K562 (cell line): ENCODE results near the gene LATS2. TPM values are rescaled to one million over a fixed set of nuclear protein-coding genes. Genes with fewer than 3 reads are reported as not detected.

Source experiments
- ARID1B ChIP-seq: fragments of 450-650 bp; IDR thresholded peaks from 2 replicates; pipeline ENCODE4 v1.6.1; 2016; ENCODE audit warnings: antibody characterized with exemption, mild to moderate bottlenecking, inconsistent platforms
- BDP1 ChIP-seq: IDR thresholded peaks from 3 replicates; pipeline ENCODE4 v1.6.1; 2011; ENCODE audit not compliant: insufficient read length, insufficient read depth
- KDM1A ChIP-seq, 2 experiments: fragments of 450-650 bp; IDR thresholded peaks; 2 replicates each; pipeline ENCODE4 v1.6.1; 2016; ENCODE audit warnings: mild to moderate bottlenecking in 2 of 2
- KHSRP ChIP-seq: fragments of 450-650 bp; IDR thresholded peaks from 2 replicates; pipeline ENCODE4 v1.6.1; 2017
- TEAD1 ChIP-seq, 2 experiments: fragments of 450-650 bp in 1 of 2; sonication (generic) in 1 of 2; formaldehyde crosslinking; IDR thresholded peaks; 2 replicates each; pipeline versions ENCODE4 v1.4.0 to v1.8.0; 2020 to 2022; ENCODE audit warnings: mild to moderate bottlenecking in 2 of 2, missing genetic modification reagents in 1 of 2
- WHSC1 ChIP-seq: IDR thresholded peaks from one replicate; pipeline ENCODE4 v1.6.1; 2012; ENCODE audit warnings: low read length, control low read depth, inconsistent platforms
- ZFP30 ChIP-seq: fragments of 250-450 bp; sonication (Bioruptor Pico); IDR thresholded peaks from 2 replicates; pipeline ENCODE4 v1.8.0; 2022; ENCODE audit warnings: moderate library complexity, mild to moderate bottlenecking, inconsistent platforms, borderline replicate concordance
- ZNF518B ChIP-seq: fragments of 250-450 bp; sonication (Bioruptor Pico); IDR thresholded peaks from 2 replicates; pipeline ENCODE4 v1.5.0; 2021; ENCODE audit warnings: mild to moderate bottlenecking, moderate library complexity
- polyA plus RNA-seq, 8 experiments: library from polyadenylated mRNA; depleted of rRNA in 4 of 8; stranded (reverse) in 5 of 8; unstranded in 3 of 8; fragments of >200 nt; fragmentation: Nextera tagmentation in 2 of 8; fragmentation: Illumina TruSeq in 1 of 8; extraction: Ambion mirVana in 2 of 8; extraction: Trizol in 1 of 8; gene quantifications; 2 replicates each; pipeline versions ENCODE4 v1.2.1 to v1.2.3, GENCODE V29; 2011 to 2014; ENCODE audit warnings: inconsistent platforms in 1 of 8, missing spikeins in 1 of 8
- total RNA-seq, 7 experiments: library from RNA; depleted of rRNA in 6 of 7; stranded (reverse); fragments of >200 nt in 6 of 7; fragmentation: Illumina TruSeq in 2 of 7; extraction: Trizol in 2 of 7; gene quantifications; 2 replicates each; pipeline versions ENCODE4 v1.2.1 to v1.2.3, GENCODE V29; 2011 to 2021; ENCODE audit warnings: low replicate concordance in 1 of 7
- TF ChIP-seq, protein P1 (sequence below): fragments of 450-650 bp; IDR thresholded peaks from 2 replicates; pipeline ENCODE4 v1.6.1; 2017; ENCODE audit warnings: antibody characterized with exemption, mild to moderate bottlenecking

LATS2 gene
- total and polyA plus RNA-seq, 9 of the 15 experiments (the other 6 are each of a cell fraction or from before 2014, with no cell fraction given) = 0.18 to 3.7 (median 0.76) TPM

DNA sequence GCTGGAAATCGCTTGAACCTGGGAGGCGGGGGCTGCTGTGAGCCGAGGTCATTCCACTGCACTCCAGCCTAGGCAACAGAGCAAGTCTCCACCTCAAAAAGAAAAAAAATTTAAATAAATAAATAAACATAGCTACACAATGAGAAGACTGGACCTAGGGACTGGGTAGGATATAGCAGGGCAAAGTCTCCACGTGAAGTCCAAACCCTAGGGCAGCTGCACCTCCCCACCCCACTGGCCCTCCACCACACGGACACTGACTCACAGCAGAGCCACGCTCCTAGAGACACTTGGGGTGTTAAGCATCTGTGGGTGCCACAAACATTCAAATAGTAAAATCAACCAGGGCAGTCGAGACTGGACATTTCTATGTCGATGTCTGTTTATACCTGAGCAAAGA is 7.1 kb downstream of the LATS2 start (continued):
- TF ChIP-seq, protein P1, sequence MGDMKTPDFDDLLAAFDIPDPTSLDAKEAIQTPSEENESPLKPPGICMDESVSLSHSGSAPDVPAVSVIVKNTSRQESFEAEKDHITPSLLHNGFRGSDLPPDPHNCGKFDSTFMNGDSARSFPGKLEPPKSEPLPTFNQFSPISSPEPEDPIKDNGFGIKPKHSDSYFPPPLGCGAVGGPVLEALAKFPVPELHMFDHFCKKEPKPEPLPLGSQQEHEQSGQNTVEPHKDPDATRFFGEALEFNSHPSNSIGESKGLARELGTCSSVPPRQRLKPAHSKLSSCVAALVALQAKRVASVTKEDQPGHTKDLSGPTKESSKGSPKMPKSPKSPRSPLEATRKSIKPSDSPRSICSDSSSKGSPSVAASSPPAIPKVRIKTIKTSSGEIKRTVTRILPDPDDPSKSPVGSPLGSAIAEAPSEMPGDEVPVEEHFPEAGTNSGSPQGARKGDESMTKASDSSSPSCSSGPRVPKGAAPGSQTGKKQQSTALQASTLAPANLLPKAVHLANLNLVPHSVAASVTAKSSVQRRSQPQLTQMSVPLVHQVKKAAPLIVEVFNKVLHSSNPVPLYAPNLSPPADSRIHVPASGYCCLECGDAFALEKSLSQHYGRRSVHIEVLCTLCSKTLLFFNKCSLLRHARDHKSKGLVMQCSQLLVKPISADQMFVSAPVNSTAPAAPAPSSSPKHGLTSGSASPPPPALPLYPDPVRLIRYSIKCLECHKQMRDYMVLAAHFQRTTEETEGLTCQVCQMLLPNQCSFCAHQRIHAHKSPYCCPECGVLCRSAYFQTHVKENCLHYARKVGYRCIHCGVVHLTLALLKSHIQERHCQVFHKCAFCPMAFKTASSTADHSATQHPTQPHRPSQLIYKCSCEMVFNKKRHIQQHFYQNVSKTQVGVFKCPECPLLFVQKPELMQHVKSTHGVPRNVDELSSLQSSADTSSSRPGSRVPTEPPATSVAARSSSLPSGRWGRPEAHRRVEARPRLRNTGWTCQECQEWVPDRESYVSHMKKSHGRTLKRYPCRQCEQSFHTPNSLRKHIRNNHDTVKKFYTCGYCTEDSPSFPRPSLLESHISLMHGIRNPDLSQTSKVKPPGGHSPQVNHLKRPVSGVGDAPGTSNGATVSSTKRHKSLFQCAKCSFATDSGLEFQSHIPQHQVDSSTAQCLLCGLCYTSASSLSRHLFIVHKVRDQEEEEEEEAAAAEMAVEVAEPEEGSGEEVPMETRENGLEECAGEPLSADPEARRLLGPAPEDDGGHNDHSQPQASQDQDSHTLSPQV = no peak
- no peak for TF ChIP-seq ZFP30 (CRISPR knock-in tag)
- no peak for TF ChIP-seq ARID1B
- TF ChIP-seq KDM1A (IDR thresholded peaks at IDR 0.05) = no peak
- no peak for TF ChIP-seq WHSC1
- no peak for TF ChIP-seq BDP1
- no peak for TF ChIP-seq KHSRP
- no peak for TF ChIP-seq TEAD1 (CRISPR knock-in tag; IDR thresholded peaks at IDR 0.05)
- no peak for TF ChIP-seq ZNF518B (CRISPR knock-in tag)
